GM19455 (cell line): ENCODE results near the gene TCEA2.

Source experiments
- ATAC-seq: cut with Tn5 transposase; IDR thresholded peaks from one replicate; pipeline ENCODE4 v1.9.1; 2021; ENCODE audit not compliant: unreplicated experiment

Gene TCEA2

GRCh38 chr20:64062596-64063388 lies at the start of gene TCEA2:
TCEA2 (plus strand) TSS chr20:64063198; CDS start chr20:64063313, 115 bp downstream.
- ATAC-seq, result peak; percentile 77

- ATAC-seq, result no peak
These were observed 47.4 kb upstream of the TCEA2 start for GRCh38 chr20:64015635-64016034.

GRCh38 chr20:64021124-64021975 lies 41.6 kb upstream of the TCEA2 start:
- ATAC-seq, result no peak

- no peak for ATAC-seq
These were observed 40.2 kb upstream of the TCEA2 start for GRCh38 chr20:64022671-64023360.

GRCh38 chr20:64023361-64024140 lies 39.4 kb upstream of the TCEA2 start:
- ATAC-seq, result no peak

GRCh38 chr20:64024141-64024990 lies 38.6 kb upstream of the TCEA2 start:
- no peak for ATAC-seq

GRCh38 chr20:64025101-64025825 lies 37.7 kb upstream of the TCEA2 start:
- ATAC-seq, result no peak

- ATAC-seq, result no peak
These were observed 37.1 kb upstream of the TCEA2 start for GRCh38 chr20:64025826-64026412.

- ATAC-seq, result no peak
These were observed 34.9 kb upstream of the TCEA2 start for GRCh38 chr20:64027981-64028685.

GRCh38 chr20:64029293-64030117 lies 33.5 kb upstream of the TCEA2 start:
- no peak for ATAC-seq

- no peak for ATAC-seq
These were observed 32.4 kb upstream of the TCEA2 start for GRCh38 chr20:64030371-64031134.

GRCh38 chr20:64031822-64032314 lies 31.1 kb upstream of the TCEA2 start:
- ATAC-seq, result no peak

- ATAC-seq, result no peak
These were observed 30.0 kb upstream of the TCEA2 start for GRCh38 chr20:64032706-64033624.

GRCh38 chr20:64033981-64034493 lies 29.0 kb upstream of the TCEA2 start:
- no peak for ATAC-seq
